Neural progenitor cell (in vitro differentiated cells): ENCODE results near the gene FOXE3. TPM values are rescaled to one million over a fixed set of nuclear protein-coding genes. Genes with fewer than 3 reads are reported as not detected.

Source experiments
- DNase-seq: peaks from one replicate; pipeline ENCODE4 v3.0.0-alpha.2; 2016; ENCODE audit warnings: low spot score
- H2AFZ ChIP-seq: fragments of 200-600 bp; sonication (generic); replicated peaks from 2 replicates; pipeline ENCODE4 v1.6.1; 2016; ENCODE audit warnings: antibody characterized with exemption
- H3F3A ChIP-seq: fragments of 200-600 bp; sonication (generic); 2 replicates; pipeline ENCODE4 v1.6.1; 2016; ENCODE audit warnings: antibody characterized with exemption, low read depth
- H3K27ac ChIP-seq: fragments of 200-600 bp; sonication (generic); 2 replicates; pipeline ENCODE4 v1.5.1; 2016; ENCODE audit warnings: mild to moderate bottlenecking
- H3K27me3 ChIP-seq: fragments of 200-600 bp; sonication (generic); 2 replicates; pipeline ENCODE4 v1.6.1; 2016; ENCODE audit warnings: mild to moderate bottlenecking, moderate library complexity
- H3K36me3 ChIP-seq: fragments of 200-600 bp; sonication (generic); 2 replicates; pipeline ENCODE4 v1.5.1; 2016
- H3K4me1 ChIP-seq: fragments of 200-600 bp; sonication (generic); 2 replicates; pipeline ENCODE4 v1.6.1; 2016; ENCODE audit warnings: mixed run types
- H3K4me2 ChIP-seq: fragments of 200-600 bp; sonication (generic); 2 replicates; pipeline ENCODE4 v1.6.1; 2016
- H3K4me3 ChIP-seq: fragments of 200-600 bp; sonication (generic); 2 replicates; pipeline ENCODE4 v1.5.1; 2016
- H3K79me2 ChIP-seq: fragments of 200-600 bp; sonication (generic); 2 replicates; pipeline ENCODE4 v1.6.1; 2016; ENCODE audit warnings: low read depth
- H3K9ac ChIP-seq: fragments of 200-600 bp; sonication (generic); 2 replicates; pipeline ENCODE4 v1.6.1; 2016
- H3K9me3 ChIP-seq: fragments of 200-600 bp; sonication (generic); 2 replicates; pipeline ENCODE4 v1.5.1; 2016; ENCODE audit warnings: low read depth
- H4K20me1 ChIP-seq: fragments of 200-600 bp; sonication (generic); 2 replicates; pipeline ENCODE4 v1.6.1; 2016; ENCODE audit warnings: low read depth
- H3K27ac Mint-ChIP-seq: 3 replicates; pipeline ENCODE4 v1.8.0; 2021; ENCODE audit warnings: mixed read lengths
- H3K27me3 Mint-ChIP-seq: 2 replicates; pipeline ENCODE4 v1.8.0; 2022; ENCODE audit warnings: low read depth, mild to moderate bottlenecking, inconsistent platforms, moderate library complexity, mixed read lengths; ENCODE audit not compliant: insufficient read depth
- H3K36me3 Mint-ChIP-seq: 3 replicates; pipeline ENCODE4 v1.8.0; 2021; ENCODE audit warnings: mixed read lengths
- H3K4me1 Mint-ChIP-seq: 3 replicates; pipeline ENCODE4 v1.8.0; 2021; ENCODE audit warnings: mixed read lengths
- H3K4me3 Mint-ChIP-seq: 3 replicates; pipeline ENCODE4 v1.8.0; 2021; ENCODE audit warnings: mild to moderate bottlenecking, moderate library complexity, mixed read lengths
- H3K9me3 Mint-ChIP-seq: 3 replicates; pipeline ENCODE4 v1.8.0; 2020; ENCODE audit warnings: mixed read lengths
- CTCF ChIP-seq: fragments of 200-600 bp; sonication (generic); IDR thresholded peaks from 2 replicates; pipeline ENCODE4 v1.5.1; 2017; ENCODE audit warnings: antibody characterized with exemption, mild to moderate bottlenecking
- EZH2 ChIP-seq: fragments of 200-600 bp; sonication (generic); IDR thresholded peaks from 2 replicates; pipeline ENCODE4 v1.6.1; 2017; ENCODE audit warnings: antibody characterized with exemption, mild to moderate bottlenecking, moderate library complexity
- EZH2phosphoT487 ChIP-seq: fragments of 200-600 bp; sonication (generic); IDR thresholded peaks from 2 replicates; pipeline ENCODE4 v1.6.1; 2017; ENCODE audit warnings: antibody characterized with exemption
- total RNA-seq: library from RNA; depleted of rRNA; stranded (reverse); fragments of >200 nt; gene quantifications from 2 replicates; pipeline ENCODE4 v1.2.3, GENCODE V29; 2015; ENCODE audit warnings: low replicate concordance

FOXE3 gene
- not detected in 2 replicates for total RNA-seq

GRCh38 chr1:47415728-47416318, at the start of gene FOXE3:
Gene FOXE3, plus strand, starts transcription at chr1:47416285. Its CDS starts 31 bp downstream, at chr1:47416316.
- H3K9me3 ChIP-seq = no peaks in the 10 kb centered on the region
- DNase-seq = no peak
- Mint-ChIP-seq H3K4me1 (peaks cover 7% of the 10 kb centered on the region), H3K4me3 (peak within 1 kb of the TSS; percentile 81), H3K9me3 (no peaks in the 10 kb centered on the region), H3K36me3 (no peaks in the 10 kb centered on the region), H3K27me3 (peaks cover 63% of the 10 kb centered on the region), H3K27ac (no peak within 1 kb of the TSS)
- no peak within 1 kb of the TSS for H3K9ac ChIP-seq
- H3K27me3 ChIP-seq = peaks cover 97% of the 10 kb centered on the region
- H2AFZ ChIP-seq = peak within 1 kb of the TSS; percentile 90
- no peak within 1 kb of the TSS for H3K27ac ChIP-seq
- peak within 1 kb of the TSS; percentile 77 for H3K4me2 ChIP-seq
- TF ChIP-seq EZH2phosphoT487 = no peak
- TF ChIP-seq EZH2 = peak; percentile 8
- no peak for TF ChIP-seq CTCF
- peak within 1 kb of the TSS; percentile 38 for H3K4me3 ChIP-seq
- peaks cover 18% of the 10 kb centered on the region for H4K20me1 ChIP-seq
- no peaks in the 10 kb centered on the region for H3K36me3 ChIP-seq
- no peaks in the 10 kb centered on the region for H3K79me2 ChIP-seq
- H3F3A ChIP-seq = peaks cover 6% of the 10 kb centered on the region
- peaks cover 7% of the 10 kb centered on the region for H3K4me1 ChIP-seq

- Histone ChIP-seq H3K4me2 (no peak overlapping the region), H3K27ac (no peak overlapping the region), H2AFZ (no peak overlapping the region), H3K4me1 (no peaks in the 10 kb centered on the region), H4K20me1 (no peaks in the 10 kb centered on the region), H3K4me3 (no peak overlapping the region), H3K36me3 (no peaks in the 10 kb centered on the region), H3K9me3 (no peaks in the 10 kb centered on the region), H3K79me2 (no peaks in the 10 kb centered on the region), H3F3A (no peaks in the 10 kb centered on the region), H3K9ac (no peak overlapping the region), H3K27me3 (no peaks in the 10 kb centered on the region)
- no peak overlapping the region for H3K27ac Mint-ChIP-seq
- H3K36me3 Mint-ChIP-seq = peaks cover 8% of the 10 kb centered on the region
- no peak for TF ChIP-seq CTCF
- no peak for TF ChIP-seq EZH2
- TF ChIP-seq EZH2phosphoT487 = no peak
- no peaks in the 10 kb centered on the region for H3K27me3 Mint-ChIP-seq
- H3K9me3 Mint-ChIP-seq = no peaks in the 10 kb centered on the region
- no peak for DNase-seq
- no peaks in the 10 kb centered on the region for H3K4me1 Mint-ChIP-seq
- no peak overlapping the region for H3K4me3 Mint-ChIP-seq
Measured at GRCh38 chr1:47367651-47368050, 48.4 kb upstream of the FOXE3 start.

GRCh38 chr1:47371016-47371517, 45.0 kb upstream of the FOXE3 start:
- no peak for DNase-seq
- no peak overlapping the region for H3K27ac Mint-ChIP-seq
- Histone ChIP-seq H3K9me3 (no peaks in the 10 kb centered on the region), H3K27ac (no peak overlapping the region), H3K27me3 (no peaks in the 10 kb centered on the region), H3K36me3 (peaks cover 13% of the 10 kb centered on the region), H3K9ac (no peak overlapping the region), H2AFZ (no peak overlapping the region), H4K20me1 (no peaks in the 10 kb centered on the region), H3K4me3 (no peak overlapping the region), H3K4me2 (no peak overlapping the region), H3K4me1 (no peaks in the 10 kb centered on the region), H3F3A (no peaks in the 10 kb centered on the region), H3K79me2 (no peaks in the 10 kb centered on the region)
- H3K36me3 Mint-ChIP-seq = peaks cover 11% of the 10 kb centered on the region
- H3K27me3 Mint-ChIP-seq = no peaks in the 10 kb centered on the region
- TF ChIP-seq CTCF (no peak), EZH2phosphoT487 (no peak), EZH2 (no peak)
- H3K4me1 Mint-ChIP-seq = no peaks in the 10 kb centered on the region
- no peak overlapping the region for H3K4me3 Mint-ChIP-seq
- H3K9me3 Mint-ChIP-seq = no peaks in the 10 kb centered on the region
